VCaP (cell line): Measurements from ENCODE around the gene ZNF521.

Experiments used
- H3K27ac ChIP-seq: fragments of 450-650 bp; 2 replicates; pipeline ENCODE4 v1.5.1; 2017
- TF ChIP-seq, protein P1 (sequence below): fragments of 450-650 bp; conservative IDR thresholded peaks from 2 replicates; pipeline ENCODE4 v1.5.1; 2017; ENCODE audit warnings: mild to moderate bottlenecking, moderate library complexity

Gene ZNF521

DNA sequence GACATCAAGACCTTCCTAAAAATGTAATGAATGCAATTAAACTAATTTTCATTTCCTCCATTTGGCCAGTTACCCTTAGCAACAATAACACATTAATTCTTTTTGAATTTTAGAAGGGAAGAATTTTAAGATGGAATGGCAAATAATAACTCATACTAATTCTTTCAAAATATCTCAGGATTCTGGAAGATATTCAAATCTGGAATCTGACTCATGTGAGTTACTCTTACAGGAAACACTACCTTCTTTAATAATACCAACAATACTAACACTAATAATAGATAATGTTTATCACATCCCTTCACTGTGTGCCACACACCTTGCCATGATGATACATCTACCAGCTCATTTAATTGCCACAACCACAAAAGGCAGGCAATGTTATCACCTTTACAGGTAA is 46.4 kb downstream of the ZNF521 start:
- no peak overlapping the region for H3K27ac ChIP-seq
- TF ChIP-seq, protein P1, sequence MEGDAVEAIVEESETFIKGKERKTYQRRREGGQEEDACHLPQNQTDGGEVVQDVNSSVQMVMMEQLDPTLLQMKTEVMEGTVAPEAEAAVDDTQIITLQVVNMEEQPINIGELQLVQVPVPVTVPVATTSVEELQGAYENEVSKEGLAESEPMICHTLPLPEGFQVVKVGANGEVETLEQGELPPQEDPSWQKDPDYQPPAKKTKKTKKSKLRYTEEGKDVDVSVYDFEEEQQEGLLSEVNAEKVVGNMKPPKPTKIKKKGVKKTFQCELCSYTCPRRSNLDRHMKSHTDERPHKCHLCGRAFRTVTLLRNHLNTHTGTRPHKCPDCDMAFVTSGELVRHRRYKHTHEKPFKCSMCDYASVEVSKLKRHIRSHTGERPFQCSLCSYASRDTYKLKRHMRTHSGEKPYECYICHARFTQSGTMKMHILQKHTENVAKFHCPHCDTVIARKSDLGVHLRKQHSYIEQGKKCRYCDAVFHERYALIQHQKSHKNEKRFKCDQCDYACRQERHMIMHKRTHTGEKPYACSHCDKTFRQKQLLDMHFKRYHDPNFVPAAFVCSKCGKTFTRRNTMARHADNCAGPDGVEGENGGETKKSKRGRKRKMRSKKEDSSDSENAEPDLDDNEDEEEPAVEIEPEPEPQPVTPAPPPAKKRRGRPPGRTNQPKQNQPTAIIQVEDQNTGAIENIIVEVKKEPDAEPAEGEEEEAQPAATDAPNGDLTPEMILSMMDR: no peak

DNA sequence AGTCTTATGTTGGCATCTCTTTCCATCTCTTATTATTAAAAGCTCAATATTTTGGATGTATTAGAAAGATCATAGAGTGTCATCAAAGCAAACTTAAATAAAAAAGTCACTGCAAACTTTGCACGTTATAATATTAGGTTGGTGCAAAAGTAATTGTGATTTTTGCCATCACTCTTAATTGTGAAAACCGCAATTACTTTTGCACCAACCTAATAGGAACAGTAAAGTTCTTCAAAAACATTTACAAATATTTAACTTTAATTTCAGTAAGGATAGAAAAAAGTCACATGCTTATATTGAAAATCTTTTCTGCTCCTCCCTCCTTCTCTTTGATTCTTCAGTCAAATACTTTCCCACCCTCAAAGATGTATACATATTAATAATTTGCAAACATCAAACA is 51.5 kb downstream of the ZNF521 start:
- no peak overlapping the region for H3K27ac ChIP-seq
- TF ChIP-seq, protein P1: no peak

DNA sequence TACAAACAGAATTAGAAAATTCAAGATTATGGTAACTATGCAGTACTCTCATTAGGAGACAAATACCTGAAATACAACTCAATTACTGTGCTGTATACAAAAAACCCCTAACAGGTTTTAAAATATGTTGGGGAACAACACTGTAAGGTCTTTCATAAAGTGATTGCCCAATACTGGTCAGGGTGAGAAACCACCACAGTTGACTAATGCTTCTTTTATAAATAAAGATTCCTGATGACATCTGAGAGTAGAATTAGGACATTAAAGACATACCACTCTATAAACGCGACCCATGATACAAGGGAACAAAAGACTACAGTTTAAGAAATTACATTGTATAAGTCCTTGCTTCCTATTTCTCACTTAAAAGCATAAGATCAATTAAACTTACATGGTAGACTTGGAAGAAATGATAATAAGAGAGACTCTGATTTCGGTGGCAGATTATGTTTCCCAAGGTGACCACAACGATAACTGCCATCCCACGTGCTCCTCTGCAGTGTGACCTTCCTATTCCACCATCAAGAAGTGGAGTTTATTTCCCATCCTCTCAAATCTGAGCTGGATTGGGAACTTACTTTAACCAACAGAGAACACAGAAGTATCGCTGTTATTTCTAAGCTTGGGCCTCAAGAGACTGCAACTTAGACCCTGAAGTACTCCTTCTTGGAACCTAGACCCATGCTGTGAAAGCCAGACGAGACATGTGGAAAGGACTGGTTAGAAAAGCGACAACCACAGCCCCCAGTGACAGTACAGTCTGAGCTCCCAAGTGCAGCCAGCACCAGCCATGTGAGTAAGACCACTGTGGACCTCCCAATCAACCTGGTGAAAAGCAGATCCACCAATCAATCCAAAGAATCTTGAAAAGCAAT is 52.3 kb downstream of the ZNF521 start:
- TF ChIP-seq, protein P1: no peak
- H3K27ac ChIP-seq: no peak overlapping the region

DNA sequence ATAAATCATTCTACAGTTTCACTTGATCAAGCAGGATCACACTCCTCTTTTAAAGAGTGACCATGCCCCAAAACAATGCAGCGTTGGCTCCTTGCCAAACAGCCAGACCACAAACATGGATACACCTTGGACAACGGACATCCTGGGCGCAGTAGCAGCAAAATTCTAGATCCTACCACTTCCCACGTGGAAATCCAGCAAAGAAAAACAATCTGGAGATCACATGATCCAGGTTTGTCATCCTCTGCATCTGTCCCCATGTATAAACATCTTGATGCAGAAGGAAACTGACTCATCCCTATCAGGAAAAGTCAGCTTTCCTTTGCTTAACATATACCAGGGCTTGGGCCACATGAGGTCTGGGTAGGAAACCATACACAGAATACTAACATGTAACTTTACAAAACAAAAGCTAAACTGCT is 53.1 kb downstream of the ZNF521 start:
- TF ChIP-seq, protein P1: no peak
- no peak overlapping the region for H3K27ac ChIP-seq

DNA sequence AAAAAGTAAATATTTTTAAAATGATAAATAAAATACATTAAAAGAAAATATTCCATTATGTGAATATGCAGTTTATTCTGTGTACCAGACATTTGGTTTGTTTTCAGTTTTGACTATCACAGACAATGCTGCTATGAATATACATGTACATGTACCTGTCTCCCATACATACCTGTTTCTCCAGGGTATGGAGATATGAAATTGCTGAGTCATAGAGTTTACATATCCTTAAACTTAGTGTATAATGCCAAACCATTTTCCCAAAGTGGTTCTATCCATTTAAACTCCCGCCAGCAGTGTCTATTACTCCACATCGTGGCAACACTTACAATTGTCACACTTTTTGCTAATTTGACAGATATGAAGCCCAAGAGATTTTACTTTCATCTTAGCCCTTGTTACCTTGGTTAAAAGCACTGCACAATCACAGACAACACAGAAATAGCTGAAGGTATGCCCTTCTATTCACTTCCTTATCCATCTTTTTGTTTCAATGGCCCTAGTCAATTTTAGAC is 56.3 kb downstream of the ZNF521 start:
- TF ChIP-seq, protein P1: no peak
- no peak overlapping the region for H3K27ac ChIP-seq

DNA sequence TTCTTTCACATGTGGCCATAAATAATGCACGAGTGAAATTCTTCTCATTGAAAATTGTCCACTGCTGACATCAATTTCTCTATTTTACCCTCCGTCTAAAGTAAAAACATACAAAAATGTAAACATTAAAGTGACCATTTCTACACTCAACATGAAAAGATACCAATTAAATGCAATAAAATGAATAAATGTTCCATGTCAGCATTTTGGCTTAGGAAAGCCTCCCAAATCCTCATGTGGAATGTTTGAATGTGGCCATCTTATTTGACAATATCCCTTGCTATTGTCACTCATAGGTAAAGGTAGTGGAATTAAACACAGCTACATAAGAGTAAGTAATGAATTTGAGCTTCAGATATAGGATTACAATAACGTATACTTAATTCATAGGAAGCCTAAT is 60.8 kb downstream of the ZNF521 start:
- TF ChIP-seq, protein P1: no peak
- H3K27ac ChIP-seq: no peak overlapping the region

DNA sequence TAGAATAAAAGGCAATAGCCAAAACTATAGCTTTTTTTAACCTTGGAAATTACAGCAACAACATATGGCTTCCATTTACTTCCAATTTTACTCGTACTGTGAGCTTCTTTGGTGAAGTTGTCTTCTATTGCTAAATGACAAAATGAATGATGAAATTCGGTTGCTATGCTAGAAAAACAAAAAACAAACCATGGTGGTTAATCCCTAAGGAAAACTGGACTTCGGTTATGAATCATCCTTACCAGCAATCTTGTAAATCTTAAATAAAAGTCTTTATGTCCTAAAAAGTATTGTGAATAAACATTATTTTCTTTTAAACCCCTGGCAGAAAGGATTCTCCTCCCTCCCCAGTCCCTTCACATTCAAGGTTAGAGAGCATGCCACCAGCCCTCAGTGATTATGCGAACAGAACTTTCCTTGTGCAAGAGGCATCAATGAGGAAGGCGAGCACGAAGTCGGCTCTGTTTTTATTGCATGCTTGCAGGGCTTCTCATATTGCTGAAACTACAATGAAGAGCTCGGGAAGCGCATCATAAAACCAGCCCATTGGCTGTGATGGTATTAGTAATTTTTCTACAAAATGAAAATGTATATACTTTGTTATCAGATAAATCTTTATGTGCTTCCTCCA is 62.9 kb downstream of the ZNF521 start:
- TF ChIP-seq, protein P1: no peak
- H3K27ac ChIP-seq: no peak overlapping the region
